Activated CD8-positive, alpha-beta T cell treated with anti-CD3 and anti-CD28 coated beads for 36 hours (primary cell): ENCODE data around the gene IFNL2. TPM values are rescaled to one million over a fixed set of nuclear protein-coding genes. Genes with fewer than 3 reads are reported as not detected.
"Not testable (repeated sequence)": the region's sequence is repeated elsewhere in the genome, so short reads cannot be mapped to it uniquely, and the experiment has no call there.

Experiments
- ATAC-seq: fragments of 200-7000 bp; cut with Tn5 transposase; one replicate; pipeline ENCODE4 v1.10.0; 2021; ENCODE audit warnings: mild to moderate bottlenecking, moderate library complexity
- CTCF ChIA-PET: fragments of 350-600 bp; sonication (Branson Sonifier 250); formaldehyde crosslinking; loops from one replicate; lab custom pipeline; 2021; ENCODE audit warnings: antibody characterized with exemption; lab: Charles Lee
- POLR2A ChIA-PET: fragments of 350-600 bp; sonication (Branson Sonifier 250); formaldehyde crosslinking; loops from one replicate; lab custom pipeline; 2021; ENCODE audit warnings: antibody characterized with exemption; lab: Charles Lee
- DNase-seq: peaks from one replicate; pipeline ENCODE4 v3.0.0-alpha.2; 2020
- H3K27ac Mint-ChIP-seq: one replicate; pipeline ENCODE4 v1.8.0; 2021; ENCODE audit warnings: mild to moderate bottlenecking, mixed read lengths
- H3K27me3 Mint-ChIP-seq: one replicate; pipeline ENCODE4 v1.8.0; 2021; ENCODE audit warnings: mixed read lengths
- H3K36me3 Mint-ChIP-seq: one replicate; pipeline ENCODE4 v1.8.0; 2021; ENCODE audit warnings: low read depth, mixed read lengths
- H3K4me1 Mint-ChIP-seq: one replicate; pipeline ENCODE4 v1.8.0; 2021; ENCODE audit warnings: low read depth, mixed read lengths
- H3K4me3 Mint-ChIP-seq: one replicate; pipeline ENCODE4 v1.8.0; 2021; ENCODE audit warnings: mild to moderate bottlenecking, moderate library complexity, mixed read lengths
- H3K9me3 Mint-ChIP-seq: one replicate; pipeline ENCODE4 v1.8.0; 2021; ENCODE audit warnings: mixed read lengths
- CTCF ChIP-seq: fragments of 200-600 bp; IDR thresholded peaks from one replicate; pipeline ENCODE4 v1.8.0; 2022; ENCODE audit warnings: antibody characterized with exemption, mild to moderate bottlenecking
- intact Hi-C: fragments of 100-400 bp; cut with micrococcal nuclease; formaldehyde crosslinking; loops from one replicate; pipeline ENCODE4 v1.10.0; 2022
- total RNA-seq, 2 experiments: library from RNA; stranded (reverse); gene quantifications; one replicate each; pipeline ENCODE4 v1.2.3, GENCODE V29; 2021

Gene IFNL2
- total RNA-seq, 2 experiments from 2014 or later, result not detected

DNA sequence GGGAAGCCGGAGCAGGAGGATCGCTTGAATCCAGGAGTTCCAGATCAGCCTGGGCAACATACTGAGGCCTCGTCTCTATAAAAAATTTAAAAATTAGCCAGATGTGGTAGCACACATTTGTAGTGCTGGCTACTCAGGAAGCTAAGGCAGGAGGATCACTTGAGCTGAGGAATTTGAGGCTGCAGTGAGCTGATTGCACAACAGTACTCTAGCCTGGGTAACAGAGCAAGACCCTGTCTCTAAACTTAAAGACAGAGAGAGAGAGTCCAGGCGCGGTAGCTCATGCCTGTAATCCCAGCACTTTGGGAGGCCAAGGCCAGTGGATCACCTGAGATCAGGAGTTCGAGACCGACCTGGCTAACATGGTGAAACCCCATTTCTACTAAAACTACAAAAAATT, 27.8 kb upstream of the IFNL2 start:
- H3K4me1 Mint-ChIP-seq, result peaks cover 29% of the 10 kb centered on the region
- H3K9me3 Mint-ChIP-seq, result no peaks in the 10 kb centered on the region
- ChIA-PET CTCF (no interaction called here), POLR2A (no interaction called here)
- DNase-seq (no peak), ATAC-seq (no peak)
- no peak overlapping the region for H3K27ac Mint-ChIP-seq
- no peaks in the 10 kb centered on the region for H3K36me3 Mint-ChIP-seq
- H3K4me3 Mint-ChIP-seq, result no peak overlapping the region
- no peak for TF ChIP-seq CTCF
- no peaks in the 10 kb centered on the region for H3K27me3 Mint-ChIP-seq
- intact Hi-C loops, result no loop called here

DNA sequence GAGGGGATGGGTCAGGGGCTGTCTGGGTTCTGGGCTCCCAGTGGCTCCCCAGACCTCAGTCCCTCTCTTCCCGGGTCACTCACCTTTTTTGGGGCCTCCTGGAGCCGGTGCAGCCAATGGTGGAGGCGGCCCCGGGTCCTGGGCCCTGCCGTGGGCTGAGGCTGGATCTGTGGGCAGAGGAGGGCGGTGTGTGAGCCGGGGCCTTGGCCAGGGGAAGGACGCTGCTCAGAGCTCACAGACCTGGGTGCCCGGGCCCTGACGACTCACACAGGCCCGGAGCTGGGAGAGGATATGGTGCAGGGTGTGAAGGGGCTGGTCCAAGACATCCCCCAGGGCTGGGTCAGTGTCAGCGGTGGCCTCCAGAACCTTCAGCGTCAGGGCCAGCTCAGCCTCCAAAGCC, 24.5 kb upstream of the IFNL2 start:
- H3K27ac Mint-ChIP-seq, DNase-seq, H3K4me1 Mint-ChIP-seq, H3K4me3 Mint-ChIP-seq, POLR2A ChIA-PET, H3K27me3 Mint-ChIP-seq, ATAC-seq, H3K36me3 Mint-ChIP-seq, CTCF ChIA-PET, intact Hi-C loops, H3K9me3 Mint-ChIP-seq: not testable (repeated sequence)

DNA sequence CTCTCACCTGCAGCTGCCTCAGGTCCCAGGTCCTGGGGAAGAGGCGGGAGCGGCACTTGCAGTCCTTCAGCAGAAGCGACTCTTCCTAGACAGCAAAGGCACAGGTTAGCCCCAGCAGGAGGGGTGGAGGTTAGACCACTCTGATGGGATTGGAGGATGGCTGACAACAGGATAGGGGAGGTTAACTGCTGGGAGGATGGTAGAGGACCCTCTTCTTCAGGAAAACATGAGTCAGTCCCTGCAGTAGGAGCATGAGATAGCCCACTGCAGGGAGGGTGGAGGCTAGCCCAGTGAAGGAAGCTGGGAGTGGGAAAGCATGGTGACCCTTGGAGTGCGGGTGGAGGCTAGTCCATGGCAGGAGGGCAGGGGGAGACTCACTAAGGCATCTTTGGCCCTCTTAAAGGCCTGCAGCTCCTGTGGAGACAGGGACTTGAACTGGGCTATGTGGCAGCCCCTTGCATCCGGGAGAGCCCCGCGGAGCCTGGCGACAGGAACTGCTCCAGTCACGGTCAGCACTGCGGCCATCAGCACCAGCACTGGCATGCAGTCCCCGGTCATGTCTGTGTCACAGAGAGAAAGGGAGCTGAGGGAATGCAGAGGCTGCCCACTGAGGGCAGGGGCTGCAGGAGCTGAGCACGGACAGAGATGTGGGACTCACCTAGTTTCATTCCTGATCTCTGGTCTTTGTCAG, 23.6 kb upstream of the IFNL2 start, which contains the start of gene IFNL3:
Gene IFNL3, minus strand, starts transcription at position 597 of the 691 bp plus-strand sequence. Its CDS starts 39 bp downstream, at position 558.
- H3K9me3 Mint-ChIP-seq, H3K36me3 Mint-ChIP-seq, H3K27me3 Mint-ChIP-seq, intact Hi-C loops, ATAC-seq, DNase-seq, POLR2A ChIA-PET, H3K27ac Mint-ChIP-seq, CTCF ChIA-PET, H3K4me3 Mint-ChIP-seq, H3K4me1 Mint-ChIP-seq: not testable (repeated sequence)

- intact Hi-C loops, H3K4me3 Mint-ChIP-seq, H3K4me1 Mint-ChIP-seq, DNase-seq, H3K27ac Mint-ChIP-seq, POLR2A ChIA-PET, H3K9me3 Mint-ChIP-seq, H3K27me3 Mint-ChIP-seq, CTCF ChIA-PET, H3K36me3 Mint-ChIP-seq: not testable (repeated sequence)
- ATAC-seq, result peak; percentile 63
Measured at GRCh38 chr19:39245166-39245565, 23.0 kb upstream of the IFNL2 start.

DNA sequence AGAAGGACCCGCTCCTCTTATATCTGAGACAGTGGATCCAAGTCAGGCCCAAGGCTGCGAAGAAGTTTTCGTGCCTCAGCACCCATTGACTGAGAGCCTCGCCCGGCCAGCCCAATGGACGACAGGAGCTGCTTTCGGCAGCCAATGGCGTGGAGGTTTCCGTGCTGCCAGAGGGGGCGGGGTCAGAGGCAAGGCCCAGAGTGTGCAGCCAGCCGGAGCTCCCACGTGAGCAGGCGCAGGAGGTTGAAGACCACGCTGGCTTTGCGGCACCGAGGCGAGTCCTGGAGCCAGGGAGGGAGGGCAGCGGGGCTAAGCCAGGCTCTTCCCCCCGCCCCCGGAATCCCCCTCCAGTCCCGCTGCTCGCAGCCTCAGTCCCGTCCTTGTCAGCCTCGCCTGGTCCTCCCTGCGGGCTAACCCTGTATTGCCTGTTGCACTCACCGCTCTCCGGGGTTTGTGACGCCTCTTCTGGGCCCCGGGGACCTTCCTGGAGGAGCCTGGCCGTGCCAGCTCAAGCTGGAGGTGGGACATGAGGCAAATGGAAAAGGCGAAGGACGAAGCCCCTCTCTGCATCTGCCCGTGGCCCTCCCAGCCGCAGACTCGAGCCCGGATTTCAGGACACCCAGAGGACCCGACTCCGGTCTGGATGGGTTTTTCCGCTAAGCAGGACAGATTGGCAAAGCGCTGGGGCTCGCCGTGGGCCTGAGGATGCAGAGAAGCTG, 21.1 kb upstream of the IFNL2 start:
- Mint-ChIP-seq H3K9me3 (no peaks in the 10 kb centered on the region), H3K4me1 (peaks cover 2% of the 10 kb centered on the region), H3K27me3 (peaks cover 6% of the 10 kb centered on the region), H3K4me3 (peak overlapping the region; percentile 58), H3K36me3 (no peaks in the 10 kb centered on the region), H3K27ac (no peak overlapping the region)
- TF ChIP-seq CTCF, result no peak
- POLR2A ChIA-PET, result interaction anchor here (1.0 kb wide), 1 partner anchor 9 kb away, joined by 3 read pairs; no protein-coding TSS in a partner anchor
- DNase-seq (peak; percentile 58), ATAC-seq (peak; percentile 82)
- CTCF ChIA-PET, result no interaction called here
- intact Hi-C loops, result no loop called here

- H3K36me3 Mint-ChIP-seq, result no peaks in the 10 kb centered on the region
- peaks cover 6% of the 10 kb centered on the region for H3K27me3 Mint-ChIP-seq
- no peak overlapping the region for H3K27ac Mint-ChIP-seq
- H3K4me3 Mint-ChIP-seq, result no peak overlapping the region
- no peak for DNase-seq
- POLR2A ChIA-PET, result interaction anchor here (1.0 kb wide), 1 partner anchor 10 kb away, joined by 3 read pairs; no protein-coding TSS in a partner anchor
- peak; percentile 49 for ATAC-seq
- intact Hi-C loops, result no loop called here
- no peaks in the 10 kb centered on the region for H3K9me3 Mint-ChIP-seq
- no peak for TF ChIP-seq CTCF
- peaks cover 2% of the 10 kb centered on the region for H3K4me1 Mint-ChIP-seq
- CTCF ChIA-PET, result no interaction called here
Measured at GRCh38 chr19:39247701-39248664, 20.2 kb upstream of the IFNL2 start.
